ENCODE results near the gene DICER1.

The DICER1 gene

DNA sequence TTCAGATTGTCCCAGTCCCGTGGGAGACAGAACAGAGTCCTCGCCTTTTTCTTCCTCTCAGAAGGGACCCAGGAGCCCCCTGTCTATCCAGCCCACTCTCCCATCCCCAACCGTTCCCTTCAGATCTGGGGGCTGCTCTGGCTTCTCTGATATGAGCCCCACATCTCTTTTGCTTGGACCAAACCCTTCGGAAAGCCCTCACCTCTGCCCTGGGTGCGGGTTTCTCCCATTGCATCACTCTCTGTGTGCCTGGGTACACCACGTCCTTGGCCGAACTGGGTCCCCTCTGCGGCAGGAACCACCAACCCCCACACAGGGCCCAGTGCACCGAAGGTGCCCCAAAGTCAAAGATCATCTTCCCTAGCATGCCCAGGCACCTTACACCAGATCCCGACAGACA is 87.8 kb downstream of the DICER1 start:
- DNase-seq (ENCODE audit: extremely low read depth, low read depth): no peak
- TF ChIP-seq, protein P1, sequence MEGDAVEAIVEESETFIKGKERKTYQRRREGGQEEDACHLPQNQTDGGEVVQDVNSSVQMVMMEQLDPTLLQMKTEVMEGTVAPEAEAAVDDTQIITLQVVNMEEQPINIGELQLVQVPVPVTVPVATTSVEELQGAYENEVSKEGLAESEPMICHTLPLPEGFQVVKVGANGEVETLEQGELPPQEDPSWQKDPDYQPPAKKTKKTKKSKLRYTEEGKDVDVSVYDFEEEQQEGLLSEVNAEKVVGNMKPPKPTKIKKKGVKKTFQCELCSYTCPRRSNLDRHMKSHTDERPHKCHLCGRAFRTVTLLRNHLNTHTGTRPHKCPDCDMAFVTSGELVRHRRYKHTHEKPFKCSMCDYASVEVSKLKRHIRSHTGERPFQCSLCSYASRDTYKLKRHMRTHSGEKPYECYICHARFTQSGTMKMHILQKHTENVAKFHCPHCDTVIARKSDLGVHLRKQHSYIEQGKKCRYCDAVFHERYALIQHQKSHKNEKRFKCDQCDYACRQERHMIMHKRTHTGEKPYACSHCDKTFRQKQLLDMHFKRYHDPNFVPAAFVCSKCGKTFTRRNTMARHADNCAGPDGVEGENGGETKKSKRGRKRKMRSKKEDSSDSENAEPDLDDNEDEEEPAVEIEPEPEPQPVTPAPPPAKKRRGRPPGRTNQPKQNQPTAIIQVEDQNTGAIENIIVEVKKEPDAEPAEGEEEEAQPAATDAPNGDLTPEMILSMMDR (IDR thresholded peaks at IDR 0.05; ENCODE audit: low read depth, low read length): no peak

DNA sequence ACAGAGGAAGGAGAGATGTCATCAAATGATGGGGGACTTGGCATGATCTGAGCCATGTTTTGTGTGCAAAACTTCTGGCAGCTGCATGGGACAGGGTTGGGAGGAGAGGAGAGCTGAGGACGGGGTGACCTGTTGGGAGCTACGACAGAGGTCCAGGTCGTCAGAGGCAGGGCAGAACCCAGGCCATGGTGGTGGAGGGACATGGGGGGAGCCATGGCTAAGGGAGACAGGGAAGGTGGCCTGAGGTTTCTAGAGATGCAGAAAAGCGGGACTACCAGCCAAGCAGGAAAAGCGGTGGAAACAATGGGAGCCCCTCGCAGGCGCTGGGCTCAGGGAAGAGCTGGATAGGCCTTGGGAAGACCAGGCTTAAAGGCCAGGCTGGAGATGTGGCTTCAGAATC is 88.3 kb downstream of the DICER1 start:
- TF ChIP-seq, protein P1 (IDR thresholded peaks at IDR 0.05; ENCODE audit: low read depth, low read length): no peak
- no peak for DNase-seq (ENCODE audit: extremely low read depth, low read depth)

DNA sequence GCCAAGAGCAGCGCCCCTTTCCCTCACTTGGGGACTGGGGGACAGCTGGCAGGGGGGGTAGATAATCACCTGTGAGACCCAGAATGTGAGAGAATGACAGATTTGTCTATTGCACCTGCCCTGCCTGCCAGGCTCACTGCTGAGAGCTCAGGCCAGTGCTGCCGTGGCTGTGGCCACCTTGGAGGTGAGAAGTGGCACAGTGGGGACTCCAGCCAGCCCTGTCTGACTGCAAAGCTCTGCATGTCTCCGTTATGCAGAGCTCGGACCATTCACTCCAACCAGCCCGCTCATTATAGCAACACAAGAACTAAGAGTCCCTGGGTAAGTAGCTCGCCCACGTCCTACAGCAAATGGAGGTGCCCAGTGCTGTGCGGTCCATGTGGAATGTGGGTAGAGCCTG is 88.8 kb downstream of the DICER1 start:
- TF ChIP-seq, protein P1 (IDR thresholded peaks at IDR 0.05; ENCODE audit: low read depth, low read length): no peak
- no peak for DNase-seq (ENCODE audit: extremely low read depth, low read depth)

DNA sequence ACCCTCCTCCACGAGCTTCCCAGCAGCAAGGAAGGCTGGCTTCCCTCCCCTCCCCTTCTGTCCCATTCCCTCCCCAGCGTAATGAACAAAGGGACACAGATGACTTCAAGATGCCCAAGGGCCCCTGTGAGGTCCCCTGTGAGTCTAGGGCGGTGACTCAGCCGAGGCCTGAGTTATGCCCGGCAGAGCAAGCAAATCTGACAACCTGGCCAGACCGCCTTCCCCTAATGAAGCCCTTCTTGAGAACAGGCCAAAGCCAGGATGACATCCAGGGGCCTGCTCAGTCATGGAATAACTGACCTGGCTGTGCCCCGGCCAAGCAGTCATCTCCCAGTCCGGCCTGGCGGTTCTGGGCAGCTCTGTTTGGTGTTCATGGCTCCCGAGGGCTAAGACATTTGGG is 89.2 kb downstream of the DICER1 start:
- TF ChIP-seq, protein P1 (IDR thresholded peaks at IDR 0.05; ENCODE audit: low read depth, low read length): no peak
- DNase-seq (ENCODE audit: extremely low read depth, low read depth): no peak

DNA sequence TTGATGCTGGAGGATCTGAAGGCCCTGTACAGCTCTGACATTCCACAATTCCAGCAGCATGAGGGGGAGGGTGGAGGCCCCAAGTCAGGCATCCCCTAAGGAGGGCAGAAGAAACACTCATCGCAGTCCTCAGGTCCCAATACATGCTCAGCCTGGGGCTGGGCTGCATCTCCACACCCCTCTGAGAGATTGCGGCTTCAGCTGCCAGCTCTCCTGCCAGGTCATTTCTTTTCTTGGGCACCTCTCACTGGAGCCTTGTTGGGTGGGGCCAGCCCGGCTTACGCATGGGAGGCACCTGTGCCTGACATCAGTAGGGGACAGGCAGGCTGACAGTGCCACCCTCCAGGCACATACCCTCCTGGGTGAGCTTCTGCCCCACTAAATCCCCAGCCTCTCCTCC is 89.8 kb downstream of the DICER1 start:
- TF ChIP-seq, protein P1 (IDR thresholded peaks at IDR 0.05; ENCODE audit: low read depth, low read length): no peak

DNA sequence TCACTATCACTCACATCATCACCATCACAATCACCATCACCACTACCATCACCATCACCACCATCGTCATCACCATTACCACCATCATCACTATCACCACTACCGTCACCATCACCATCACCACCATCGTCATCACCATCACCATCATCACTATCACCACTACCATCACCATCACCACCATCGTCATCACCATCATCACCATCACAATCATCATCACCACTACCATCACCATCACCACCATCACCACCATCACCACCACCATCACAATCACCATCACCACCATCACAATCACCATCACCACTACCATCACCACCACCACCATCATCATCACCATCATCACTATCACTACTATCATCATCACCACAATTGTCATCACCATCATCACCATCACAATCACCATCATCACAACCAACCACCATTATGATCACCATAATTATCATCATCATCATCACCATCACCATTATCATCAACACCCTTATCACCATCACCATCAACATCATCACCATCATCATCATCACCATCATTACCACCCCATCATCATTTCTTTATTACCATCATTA is 90.8 kb downstream of the DICER1 start:
- DNase-seq (ENCODE audit: extremely low read depth, low read depth): no peak
- TF ChIP-seq, protein P1 (IDR thresholded peaks at IDR 0.05; ENCODE audit: low read depth, low read length): no peak

More for the DNA sequence above, 89.8 kb downstream of the DICER1 start:
- no peak for DNase-seq (ENCODE audit: extremely low read depth, low read depth)

DNA sequence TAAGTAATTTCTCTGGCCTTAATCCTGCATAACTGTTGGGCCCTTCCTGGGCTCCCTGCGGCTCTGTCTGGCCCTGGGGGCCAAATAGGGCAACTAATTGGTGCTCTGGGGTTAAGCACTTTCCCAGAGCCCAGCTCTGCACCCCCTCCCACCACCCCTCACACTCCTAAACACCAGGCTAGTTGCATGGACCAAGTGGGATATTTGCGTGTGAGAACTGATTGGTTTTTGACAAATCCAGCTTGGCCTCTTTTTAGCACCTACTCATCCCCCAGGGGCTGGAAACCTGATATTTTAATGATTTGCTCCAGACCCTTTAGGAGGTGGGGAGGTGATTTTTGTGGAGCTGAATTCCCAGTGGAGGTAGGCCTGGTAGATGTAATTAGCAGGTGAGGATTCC is 91.9 kb downstream of the DICER1 start:
- TF ChIP-seq, protein P1 (IDR thresholded peaks at IDR 0.05; ENCODE audit: low read depth, low read length): no peak
- DNase-seq (ENCODE audit: extremely low read depth, low read depth): no peak

Measured in AG09319 (cell line).